K562 (cell line): Measurements from ENCODE around the gene ZNF346.

Experiments used
- BDP1 ChIP-seq: IDR thresholded peaks from 3 replicates; pipeline ENCODE4 v1.6.1; 2011; ENCODE audit not compliant: insufficient read length, insufficient read depth
- ETS2 ChIP-seq: IDR thresholded peaks from 2 replicates; pipeline ENCODE4 v1.6.1; 2016; ENCODE audit warnings: borderline replicate concordance, missing genetic modification characterization, mild to moderate bottlenecking, moderate library complexity, missing compliant biosample characterization; ENCODE audit not compliant: poor library complexity, severe bottlenecking
- HDAC6 ChIP-seq: IDR thresholded peaks from 2 replicates; pipeline ENCODE4 v1.6.1; 2012; ENCODE audit warnings: low read depth, mild to moderate bottlenecking, control low read depth, inconsistent platforms, low read length, moderate library complexity
- MEF2D ChIP-seq: conservative IDR thresholded peaks from 2 replicates; pipeline ENCODE4 v1.6.1; 2016; ENCODE audit warnings: low read depth, missing genetic modification characterization, missing compliant biosample characterization
- PTBP1 ChIP-seq: fragments of 200-400 bp; formaldehyde crosslinking; IDR thresholded peaks from 2 replicates; pipeline ENCODE4 v1.6.1; 2017; ENCODE audit warnings: low read depth, low read length
- SMAD2 ChIP-seq: fragments of 150-350 bp; IDR thresholded peaks from 2 replicates; pipeline ENCODE4 v1.6.1; 2014; ENCODE audit warnings: low read depth, mild to moderate bottlenecking, low read length
- TCF7L2 ChIP-seq: fragments of 150-350 bp; IDR thresholded peaks from 2 replicates; pipeline ENCODE4 v1.6.1; 2016; ENCODE audit warnings: low read depth, mild to moderate bottlenecking, low read length, moderate library complexity
- TRIM24 ChIP-seq, 2 experiments: fragments of 450-650 bp; IDR thresholded peaks; 2 replicates each; pipeline ENCODE4 v1.6.1; 2016
- ZNF584 ChIP-seq: fragments of 200-800 bp; sonication (Bioruptor generic); IDR thresholded peaks from 2 replicates; pipeline ENCODE4 v1.6.1; 2016; ENCODE audit warnings: low read depth, mild to moderate bottlenecking, missing genetic modification characterization, missing compliant biosample characterization
- TF ChIP-seq, protein P1 (sequence below), 3 experiments: IDR thresholded peaks in 2 of 3; conservative IDR thresholded peaks in 1 of 3; 2 replicates each; pipeline ENCODE4 v1.5.1; 2011 to 2012; ENCODE audit warnings: low read length in 3 of 3, mild to moderate bottlenecking in 3 of 3, control low read depth in 2 of 3, improper control_type of control experiment in 1 of 3, inconsistent platforms in 1 of 3, low read depth in 1 of 3, mixed read lengths in 1 of 3, moderate library complexity in 1 of 3; ENCODE audit not compliant: insufficient read depth in 2 of 3
- TF ChIP-seq, protein P2 (sequence below): sonication (generic); formaldehyde crosslinking; IDR thresholded peaks from 2 replicates; pipeline ENCODE4 v1.9.0; 2022; ENCODE audit warnings: mild to moderate bottlenecking, missing genetic modification reagents
- TF ChIP-seq, protein P3 (sequence below): fragments of 250-450 bp; sonication (Bioruptor Pico); IDR thresholded peaks from 2 replicates; pipeline ENCODE4 v1.5.0; 2022; ENCODE audit warnings: mild to moderate bottlenecking
- TF ChIP-seq, protein P4 (sequence below): sonication (generic); formaldehyde crosslinking; IDR thresholded peaks from 2 replicates; pipeline ENCODE4 v1.9.0; 2022; ENCODE audit warnings: mild to moderate bottlenecking, missing genetic modification reagents

DNA sequence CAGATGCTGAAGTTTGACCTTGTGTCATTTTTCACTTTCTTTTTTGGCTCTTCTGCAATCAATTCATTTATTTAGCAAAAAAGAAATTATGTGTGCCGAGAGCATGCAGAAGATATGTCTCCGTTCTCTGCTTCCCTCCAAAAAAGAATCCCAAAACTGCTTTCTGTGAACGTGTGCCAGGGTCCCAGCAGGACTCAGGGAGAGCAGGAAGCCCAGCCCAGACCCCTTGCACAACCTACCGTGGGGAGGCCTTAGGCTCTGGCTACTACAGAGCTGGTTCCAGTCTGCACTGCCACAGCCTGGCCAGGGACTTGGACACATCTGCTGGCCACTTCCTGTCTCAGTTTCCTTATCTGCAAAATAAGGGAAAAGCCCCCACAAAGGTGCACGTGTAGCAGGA lies 66.6 kb downstream of the ZNF346 start:
- TF ChIP-seq MEF2D (tag), result no peak
- no peak for TF ChIP-seq SMAD2
- TF ChIP-seq, protein P1, sequence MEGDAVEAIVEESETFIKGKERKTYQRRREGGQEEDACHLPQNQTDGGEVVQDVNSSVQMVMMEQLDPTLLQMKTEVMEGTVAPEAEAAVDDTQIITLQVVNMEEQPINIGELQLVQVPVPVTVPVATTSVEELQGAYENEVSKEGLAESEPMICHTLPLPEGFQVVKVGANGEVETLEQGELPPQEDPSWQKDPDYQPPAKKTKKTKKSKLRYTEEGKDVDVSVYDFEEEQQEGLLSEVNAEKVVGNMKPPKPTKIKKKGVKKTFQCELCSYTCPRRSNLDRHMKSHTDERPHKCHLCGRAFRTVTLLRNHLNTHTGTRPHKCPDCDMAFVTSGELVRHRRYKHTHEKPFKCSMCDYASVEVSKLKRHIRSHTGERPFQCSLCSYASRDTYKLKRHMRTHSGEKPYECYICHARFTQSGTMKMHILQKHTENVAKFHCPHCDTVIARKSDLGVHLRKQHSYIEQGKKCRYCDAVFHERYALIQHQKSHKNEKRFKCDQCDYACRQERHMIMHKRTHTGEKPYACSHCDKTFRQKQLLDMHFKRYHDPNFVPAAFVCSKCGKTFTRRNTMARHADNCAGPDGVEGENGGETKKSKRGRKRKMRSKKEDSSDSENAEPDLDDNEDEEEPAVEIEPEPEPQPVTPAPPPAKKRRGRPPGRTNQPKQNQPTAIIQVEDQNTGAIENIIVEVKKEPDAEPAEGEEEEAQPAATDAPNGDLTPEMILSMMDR (IDR thresholded peaks at IDR 0.05 in 2 of 3, conservative IDR thresholded peaks at IDR 0.05 in 1 of 3; ENCODE audit: insufficient read depth in 2 of 3, low read depth in 1 of 3, low read length in 3 of 3), result no peak
- TF ChIP-seq, protein P2, sequence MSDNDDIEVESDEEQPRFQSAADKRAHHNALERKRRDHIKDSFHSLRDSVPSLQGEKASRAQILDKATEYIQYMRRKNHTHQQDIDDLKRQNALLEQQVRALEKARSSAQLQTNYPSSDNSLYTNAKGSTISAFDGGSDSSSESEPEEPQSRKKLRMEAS (CRISPR knock-in tag), result no peak
- no peak for TF ChIP-seq TRIM24 (IDR thresholded peaks at IDR 0.05)
- no peak for TF ChIP-seq BDP1
- no peak for TF ChIP-seq ETS2
- TF ChIP-seq ZNF584 (CRISPR knock-in tag), result no peak
- no peak for TF ChIP-seq HDAC6
- TF ChIP-seq PTBP1, result no peak
- TF ChIP-seq, protein P3, sequence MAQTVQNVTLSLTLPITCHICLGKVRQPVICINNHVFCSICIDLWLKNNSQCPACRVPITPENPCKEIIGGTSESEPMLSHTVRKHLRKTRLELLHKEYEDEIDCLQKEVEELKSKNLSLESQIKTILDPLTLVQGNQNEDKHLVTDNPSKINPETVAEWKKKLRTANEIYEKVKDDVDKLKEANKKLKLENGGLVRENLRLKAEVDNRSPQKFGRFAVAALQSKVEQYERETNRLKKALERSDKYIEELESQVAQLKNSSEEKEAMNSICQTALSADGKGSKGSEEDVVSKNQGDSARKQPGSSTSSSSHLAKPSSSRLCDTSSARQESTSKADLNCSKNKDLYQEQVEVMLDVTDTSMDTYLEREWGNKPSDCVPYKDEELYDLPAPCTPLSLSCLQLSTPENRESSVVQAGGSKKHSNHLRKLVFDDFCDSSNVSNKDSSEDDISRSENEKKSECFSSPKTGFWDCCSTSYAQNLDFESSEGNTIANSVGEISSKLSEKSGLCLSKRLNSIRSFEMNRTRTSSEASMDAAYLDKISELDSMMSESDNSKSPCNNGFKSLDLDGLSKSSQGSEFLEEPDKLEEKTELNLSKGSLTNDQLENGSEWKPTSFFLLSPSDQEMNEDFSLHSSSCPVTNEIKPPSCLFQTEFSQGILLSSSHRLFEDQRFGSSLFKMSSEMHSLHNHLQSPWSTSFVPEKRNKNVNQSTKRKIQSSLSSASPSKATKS (CRISPR knock-in tag), result no peak
- TF ChIP-seq, protein P4, sequence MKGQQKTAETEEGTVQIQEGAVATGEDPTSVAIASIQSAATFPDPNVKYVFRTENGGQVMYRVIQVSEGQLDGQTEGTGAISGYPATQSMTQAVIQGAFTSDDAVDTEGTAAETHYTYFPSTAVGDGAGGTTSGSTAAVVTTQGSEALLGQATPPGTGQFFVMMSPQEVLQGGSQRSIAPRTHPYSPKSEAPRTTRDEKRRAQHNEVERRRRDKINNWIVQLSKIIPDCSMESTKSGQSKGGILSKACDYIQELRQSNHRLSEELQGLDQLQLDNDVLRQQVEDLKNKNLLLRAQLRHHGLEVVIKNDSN (CRISPR knock-in tag), result no peak
- no peak for TF ChIP-seq TCF7L2
